HepG2 (cell line): ENCODE measurements around the gene LGR6. TPM values are rescaled to one million over a fixed set of nuclear protein-coding genes. Genes with fewer than 3 reads are reported as not detected.

ENCODE experiments used
- BRD4 ChIP-seq: sonication (generic); formaldehyde crosslinking; IDR thresholded peaks from 2 replicates; pipeline ENCODE4 v1.4.0; 2020; ENCODE audit warnings: missing genetic modification reagents
- FOSL1 ChIP-seq: sonication (generic); formaldehyde crosslinking; IDR thresholded peaks from 2 replicates; pipeline ENCODE4 v1.9.0; 2021; ENCODE audit warnings: missing genetic modification reagents, borderline replicate concordance
- FOXM1 ChIP-seq: sonication (generic); formaldehyde crosslinking; IDR thresholded peaks from 2 replicates; pipeline ENCODE4 v1.5.0; 2020; ENCODE audit warnings: missing genetic modification reagents
- HDAC2 ChIP-seq: sonication (generic); formaldehyde crosslinking; IDR thresholded peaks from 2 replicates; pipeline ENCODE4 v1.4.0; 2020; ENCODE audit warnings: missing genetic modification reagents
- HNRNPK ChIP-seq: fragments of 200-400 bp; formaldehyde crosslinking; IDR thresholded peaks from 2 replicates; pipeline ENCODE4 v1.6.1; 2018; ENCODE audit warnings: low read length, low read depth, moderate library complexity, mild to moderate bottlenecking; ENCODE audit not compliant: poor library complexity, severe bottlenecking
- HOXA3 ChIP-seq: sonication (generic); formaldehyde crosslinking; IDR thresholded peaks from 2 replicates; pipeline ENCODE4 v1.5.0; 2020; ENCODE audit warnings: missing genetic modification reagents
- IRF2 ChIP-seq: IDR thresholded peaks from 2 replicates; pipeline ENCODE4 v1.6.1; 2018; ENCODE audit warnings: missing genetic modification reagents, missing compliant biosample characterization
- JARID2 ChIP-seq: sonication (generic); formaldehyde crosslinking; IDR thresholded peaks from 2 replicates; pipeline ENCODE4 v1.8.1; 2023; ENCODE audit warnings: missing genetic modification reagents, inconsistent platforms; ENCODE audit not compliant: insufficient replicate concordance
- KMT2B ChIP-seq: IDR thresholded peaks from 2 replicates; pipeline ENCODE4 v1.6.1; 2016; ENCODE audit warnings: missing genetic modification reagents, missing compliant biosample characterization
- SP1 ChIP-seq, 2 experiments: fragments of 450-650 bp in 1 of 2; sonication (generic) in 1 of 2; formaldehyde crosslinking in 1 of 2; IDR thresholded peaks; 2 replicates each; pipeline versions ENCODE4 v1.4.0 to v1.6.1; 2016 to 2020; ENCODE audit warnings: missing genetic modification reagents in 1 of 2
- ZBTB38 ChIP-seq: sonication (generic); formaldehyde crosslinking; IDR thresholded peaks from 2 replicates; pipeline ENCODE4 v1.5.1; 2020; ENCODE audit warnings: mild to moderate bottlenecking, missing genetic modification reagents
- ZMYM2 ChIP-seq: sonication (generic); formaldehyde crosslinking; IDR thresholded peaks from 2 replicates; pipeline ENCODE4 v1.8.0; 2022; ENCODE audit warnings: mild to moderate bottlenecking, missing genetic modification reagents
- ZMYM4 ChIP-seq: sonication (generic); formaldehyde crosslinking; IDR thresholded peaks from 2 replicates; pipeline ENCODE4 v1.8.1; 2023; ENCODE audit warnings: mild to moderate bottlenecking, missing genetic modification reagents
- ZNF234 ChIP-seq: sonication (generic); formaldehyde crosslinking; conservative IDR thresholded peaks from 2 replicates; pipeline ENCODE4 v1.5.1; 2020; ENCODE audit warnings: mild to moderate bottlenecking, missing genetic modification reagents
- ZNF354B ChIP-seq: sonication (generic); formaldehyde crosslinking; IDR thresholded peaks from 2 replicates; pipeline ENCODE4 v1.8.0; 2022; ENCODE audit warnings: mild to moderate bottlenecking, missing genetic modification reagents
- ZNF367 ChIP-seq: sonication (generic); formaldehyde crosslinking; IDR thresholded peaks from 2 replicates; pipeline ENCODE4 v1.4.0; 2020; ENCODE audit warnings: missing genetic modification reagents, borderline replicate concordance
- ZNF577 ChIP-seq: sonication (generic); formaldehyde crosslinking; IDR thresholded peaks from 2 replicates; pipeline ENCODE4 v1.4.0; 2020; ENCODE audit warnings: mild to moderate bottlenecking, low read depth, missing genetic modification reagents, borderline replicate concordance
- ZNF615 ChIP-seq: sonication (generic); formaldehyde crosslinking; IDR thresholded peaks from 2 replicates; pipeline ENCODE4 v1.5.0; 2020; ENCODE audit warnings: mild to moderate bottlenecking, missing genetic modification reagents, borderline replicate concordance
- ZNF672 ChIP-seq: sonication (generic); formaldehyde crosslinking; IDR thresholded peaks from 2 replicates; pipeline ENCODE4 v1.8.1; 2022; ENCODE audit warnings: missing genetic modification reagents
- ZNF777 ChIP-seq: sonication (generic); formaldehyde crosslinking; IDR thresholded peaks from 2 replicates; pipeline ENCODE4 v1.4.0; 2020; ENCODE audit warnings: missing genetic modification reagents
- polyA plus RNA-seq, 8 experiments: library from polyadenylated mRNA; depleted of rRNA in 3 of 8; stranded (reverse) in 7 of 8; unstranded in 1 of 8; fragments of >200 nt; fragmentation: Illumina TruSeq in 4 of 8; extraction: Trizol in 4 of 8; gene quantifications; 2 replicates each; pipeline versions ENCODE4 v1.2.1 to v1.2.3, GENCODE V29; 2011 to 2016; ENCODE audit warnings: low read depth in 4 of 8, missing spikeins in 1 of 8, mixed read lengths in 1 of 8; ENCODE audit not compliant: insufficient read depth in 1 of 8
- total RNA-seq, 5 experiments: library from RNA; depleted of rRNA; stranded (reverse); fragments of >200 nt; fragmentation: Illumina TruSeq; extraction: Trizol; gene quantifications; 2 replicates each; pipeline ENCODE4 v1.2.3, GENCODE V29; 2016; ENCODE audit warnings: low read depth in 1 of 5
- TF ChIP-seq, protein P1 (sequence below): sonication (generic); formaldehyde crosslinking; IDR thresholded peaks from 2 replicates; pipeline ENCODE4 v1.8.0; 2023; ENCODE audit warnings: mild to moderate bottlenecking, missing genetic modification reagents
- TF ChIP-seq, protein P2 (sequence below): sonication (generic); formaldehyde crosslinking; IDR thresholded peaks from 2 replicates; pipeline ENCODE4 v1.8.0; 2022; ENCODE audit warnings: mild to moderate bottlenecking, missing genetic modification reagents, borderline replicate concordance
- TF ChIP-seq, protein P3 (sequence below): sonication (generic); formaldehyde crosslinking; IDR thresholded peaks from 2 replicates; pipeline ENCODE4 v1.4.0; 2020; ENCODE audit warnings: missing genetic modification reagents
- TF ChIP-seq, protein P4 (sequence below): sonication (generic); formaldehyde crosslinking; IDR thresholded peaks from 2 replicates; pipeline ENCODE4 v1.4.0; 2020; ENCODE audit warnings: mild to moderate bottlenecking, missing genetic modification reagents
- TF ChIP-seq, protein P5 (sequence below): sonication (generic); formaldehyde crosslinking; IDR thresholded peaks from 2 replicates; pipeline ENCODE4 v1.9.0; 2021; ENCODE audit warnings: missing genetic modification reagents, mild to moderate bottlenecking, borderline replicate concordance

Gene LGR6
- total and polyA plus RNA-seq, 2 of the 13 experiments (the other 11 are each of a cell fraction or from before 2014, with no cell fraction given) = 0.07 TPM; not detected in 1

DNA sequence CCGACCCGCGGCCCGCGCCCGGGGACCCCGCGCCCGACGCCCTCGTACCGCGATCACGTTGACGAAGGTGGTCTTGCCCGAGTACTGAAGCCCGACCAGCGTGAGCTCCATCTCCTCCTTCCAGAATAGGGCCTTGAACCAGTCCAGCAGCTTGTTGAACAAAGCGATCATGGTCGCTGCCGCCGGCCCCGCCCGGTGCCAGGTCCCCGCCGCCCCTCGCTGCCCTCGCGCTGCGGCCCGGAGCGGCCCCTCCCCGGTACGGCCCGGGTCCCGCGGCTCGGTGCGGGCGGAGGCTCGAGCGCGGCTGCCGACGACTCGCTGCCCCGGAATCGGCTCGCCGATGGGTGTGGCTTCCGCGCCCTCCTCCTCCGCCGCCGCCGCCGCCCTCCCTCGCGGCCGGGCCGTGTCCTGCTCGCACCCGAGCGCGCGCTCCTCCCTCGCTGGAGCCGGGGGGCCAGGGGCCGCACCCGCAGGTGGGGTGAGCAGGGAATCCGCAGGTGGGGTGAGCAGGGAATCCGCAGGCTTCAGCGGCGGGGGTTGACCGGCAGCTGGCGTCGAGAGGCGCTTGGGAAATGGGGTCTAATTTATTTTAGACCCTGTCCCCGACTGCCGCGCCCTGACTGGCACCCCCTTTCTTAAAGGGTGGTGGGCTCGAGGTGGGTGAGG lies 49.1 kb upstream of the LGR6 start, which contains the start of gene ARL8A (continued):
- TF ChIP-seq JARID2 (CRISPR knock-in tag) = no peak
- TF ChIP-seq FOXM1 (CRISPR knock-in tag) = no peak
- no peak for TF ChIP-seq ZNF354B (CRISPR knock-in tag)
- no peak for TF ChIP-seq FOSL1 (CRISPR knock-in tag)
- no peak for TF ChIP-seq BRD4 (CRISPR knock-in tag)
- TF ChIP-seq ZNF777 (CRISPR knock-in tag) = peak; percentile 46; the same call in 1 of the 2 replicates
- no peak for TF ChIP-seq ZMYM2 (CRISPR knock-in tag)
- no peak for TF ChIP-seq KMT2B (CRISPR knock-in tag)
- no peak for TF ChIP-seq ZNF672 (CRISPR knock-in tag)
- no peak for TF ChIP-seq ZNF367
- TF ChIP-seq HOXA3 (CRISPR knock-in tag) = no peak
- TF ChIP-seq ZNF577 = no peak
- no peak for TF ChIP-seq SP1 (IDR thresholded peaks at IDR 0.05)
- TF ChIP-seq SP1 (CRISPR knock-in tag; IDR thresholded peaks at IDR 0.05) = no peak
- no peak; the same call in 1 of the 2 replicates for TF ChIP-seq ZBTB38 (CRISPR knock-in tag)
- TF ChIP-seq, protein P1, sequence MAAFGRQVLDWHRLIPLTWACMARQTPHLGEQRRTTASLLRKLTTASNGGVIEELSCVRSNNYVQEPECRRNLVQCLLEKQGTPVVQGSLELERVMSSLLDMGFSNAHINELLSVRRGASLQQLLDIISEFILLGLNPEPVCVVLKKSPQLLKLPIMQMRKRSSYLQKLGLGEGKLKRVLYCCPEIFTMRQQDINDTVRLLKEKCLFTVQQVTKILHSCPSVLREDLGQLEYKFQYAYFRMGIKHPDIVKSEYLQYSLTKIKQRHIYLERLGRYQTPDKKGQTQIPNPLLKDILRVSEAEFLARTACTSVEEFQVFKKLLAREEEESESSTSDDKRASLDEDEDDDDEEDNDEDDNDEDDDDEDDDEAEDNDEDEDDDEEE (CRISPR knock-in tag) = no peak
- TF ChIP-seq, protein P2, sequence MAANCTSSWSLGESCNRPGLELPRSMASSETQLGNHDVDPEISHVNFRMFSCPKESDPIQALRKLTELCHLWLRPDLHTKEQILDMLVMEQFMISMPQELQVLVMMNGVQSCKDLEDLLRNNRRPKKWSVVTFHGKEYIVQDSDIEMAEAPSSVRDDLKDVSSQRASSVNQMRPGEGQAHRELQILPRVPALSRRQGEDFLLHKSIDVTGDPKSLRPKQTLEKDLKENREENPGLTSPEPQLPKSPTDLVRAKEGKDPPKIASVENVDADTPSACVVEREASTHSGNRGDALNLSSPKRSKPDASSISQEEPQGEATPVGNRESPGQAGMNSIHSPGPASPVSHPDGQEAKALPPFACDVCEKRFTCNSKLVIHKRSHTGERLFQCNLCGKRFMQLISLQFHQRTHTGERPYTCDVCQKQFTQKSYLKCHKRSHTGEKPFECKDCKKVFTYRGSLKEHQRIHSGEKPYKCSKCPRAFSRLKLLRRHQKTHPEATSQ (CRISPR knock-in tag) = no peak
- TF ChIP-seq, protein P3, sequence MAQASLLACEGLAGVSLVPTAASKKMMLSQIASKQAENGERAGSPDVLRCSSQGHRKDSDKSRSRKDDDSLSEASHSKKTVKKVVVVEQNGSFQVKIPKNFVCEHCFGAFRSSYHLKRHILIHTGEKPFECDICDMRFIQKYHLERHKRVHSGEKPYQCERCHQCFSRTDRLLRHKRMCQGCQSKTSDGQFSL (CRISPR knock-in tag) = no peak
- TF ChIP-seq HNRNPK = no peak
- TF ChIP-seq, protein P4, sequence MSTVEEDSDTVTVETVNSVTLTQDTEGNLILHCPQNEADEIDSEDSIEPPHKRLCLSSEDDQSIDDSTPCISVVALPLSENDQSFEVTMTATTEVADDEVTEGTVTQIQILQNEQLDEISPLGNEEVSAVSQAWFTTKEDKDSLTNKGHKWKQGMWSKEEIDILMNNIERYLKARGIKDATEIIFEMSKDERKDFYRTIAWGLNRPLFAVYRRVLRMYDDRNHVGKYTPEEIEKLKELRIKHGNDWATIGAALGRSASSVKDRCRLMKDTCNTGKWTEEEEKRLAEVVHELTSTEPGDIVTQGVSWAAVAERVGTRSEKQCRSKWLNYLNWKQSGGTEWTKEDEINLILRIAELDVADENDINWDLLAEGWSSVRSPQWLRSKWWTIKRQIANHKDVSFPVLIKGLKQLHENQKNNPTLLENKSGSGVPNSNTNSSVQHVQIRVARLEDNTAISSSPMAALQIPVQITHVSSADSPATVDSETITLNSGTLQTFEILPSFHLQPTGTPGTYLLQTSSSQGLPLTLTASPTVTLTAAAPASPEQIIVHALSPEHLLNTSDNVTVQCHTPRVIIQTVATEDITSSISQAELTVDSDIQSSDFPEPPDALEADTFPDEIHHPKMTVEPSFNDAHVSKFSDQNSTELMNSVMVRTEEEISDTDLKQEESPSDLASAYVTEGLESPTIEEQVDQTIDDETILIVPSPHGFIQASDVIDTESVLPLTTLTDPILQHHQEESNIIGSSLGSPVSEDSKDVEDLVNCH (CRISPR knock-in tag) = no peak
- TF ChIP-seq ZNF234 (CRISPR knock-in tag) = no peak
- TF ChIP-seq, protein P5, sequence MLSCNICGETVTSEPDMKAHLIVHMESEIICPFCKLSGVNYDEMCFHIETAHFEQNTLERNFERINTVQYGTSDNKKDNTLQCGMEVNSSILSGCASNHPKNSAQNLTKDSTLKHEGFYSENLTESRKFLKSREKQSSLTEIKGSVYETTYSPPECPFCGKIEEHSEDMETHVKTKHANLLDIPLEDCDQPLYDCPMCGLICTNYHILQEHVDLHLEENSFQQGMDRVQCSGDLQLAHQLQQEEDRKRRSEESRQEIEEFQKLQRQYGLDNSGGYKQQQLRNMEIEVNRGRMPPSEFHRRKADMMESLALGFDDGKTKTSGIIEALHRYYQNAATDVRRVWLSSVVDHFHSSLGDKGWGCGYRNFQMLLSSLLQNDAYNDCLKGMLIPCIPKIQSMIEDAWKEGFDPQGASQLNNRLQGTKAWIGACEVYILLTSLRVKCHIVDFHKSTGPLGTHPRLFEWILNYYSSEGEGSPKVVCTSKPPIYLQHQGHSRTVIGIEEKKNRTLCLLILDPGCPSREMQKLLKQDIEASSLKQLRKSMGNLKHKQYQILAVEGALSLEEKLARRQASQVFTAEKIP = no peak
- no peak for TF ChIP-seq HDAC2
- no peak for TF ChIP-seq IRF2
- TF ChIP-seq ZMYM4 (CRISPR knock-in tag) = no peak
- TF ChIP-seq ZNF615 (CRISPR knock-in tag) = no peak
